Measurements from ENCODE around the gene UBE2J2. TPM values are rescaled to one million over a fixed set of nuclear protein-coding genes. Genes with fewer than 3 reads are reported as not detected.
A peak's percentile ranks its signal among the peaks of the same experiment; 100 is the strongest.

Gene UBE2J2
- total and polyA plus RNA-seq, 4 donors = 21.0 to 30.4 (median 25.8) TPM

DNA sequence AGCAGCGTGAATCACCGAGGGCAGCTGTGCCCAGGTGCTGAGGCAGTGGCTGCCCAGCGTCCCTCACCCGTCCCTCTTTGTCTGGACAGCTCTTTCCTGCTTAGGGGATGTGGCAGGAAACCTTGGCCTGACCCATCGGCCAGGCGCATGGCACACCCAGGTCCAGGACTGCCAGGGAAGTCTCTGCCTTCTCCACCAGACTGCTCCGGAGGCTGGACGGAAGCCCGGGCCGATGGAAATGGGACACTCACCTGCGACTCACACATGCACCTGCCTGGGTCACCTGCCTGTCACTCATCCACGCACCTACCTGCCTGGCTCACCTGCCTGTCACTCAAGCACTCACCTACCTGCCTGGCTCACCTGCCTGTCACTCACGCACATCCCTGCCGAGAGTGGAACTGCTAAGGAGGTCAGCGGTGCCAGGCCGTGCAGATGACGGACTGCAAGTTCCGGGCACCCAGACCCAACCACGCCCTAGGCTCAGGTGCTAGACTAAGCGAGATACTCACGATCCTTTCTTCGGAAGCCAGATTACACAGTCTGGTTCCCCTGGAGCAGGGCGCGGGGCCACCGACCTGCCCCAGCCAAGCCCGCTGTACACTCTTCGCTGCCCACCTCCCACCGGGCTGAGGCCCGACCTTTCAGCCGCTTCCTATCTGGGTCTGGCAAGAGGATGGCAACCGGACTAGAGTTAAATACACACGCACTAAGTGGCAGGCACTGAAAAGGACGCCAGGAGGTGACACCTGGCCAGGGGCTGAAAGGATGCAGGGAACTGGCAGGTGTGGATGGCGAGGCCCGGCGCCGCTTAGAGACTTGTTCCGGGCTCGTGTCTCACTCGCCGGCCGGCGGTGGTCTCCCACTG lies 1.1 kb downstream of the UBE2J2 start:
- Histone ChIP-seq H3K36me3 (ENCODE audit: control insufficient read depth in 4 of 4, insufficient read depth in 3 of 4, low read depth in 1 of 4, low read length in 3 of 4) (peaks cover under 1 to 4% (median 2%) of the 10 kb centered on the region in 4 donors), H3K9ac (ENCODE audit: low read depth in 1 of 2, low read length in 2 of 2) (peak overlapping the region; percentile 43 to 73), H3K9me3 (ENCODE audit: control insufficient read depth in 4 of 4, low read length in 3 of 4) (no peaks in the 10 kb centered on the region), H3K4me1 (ENCODE audit: control insufficient read depth in 4 of 4, insufficient read depth in 4 of 4, low read length in 3 of 4) (peaks cover 13 to 39% (median 30%) of the 10 kb centered on the region in 4 donors), H3K27me3 (ENCODE audit: control insufficient read depth in 4 of 4, insufficient read depth in 4 of 4, low read length in 3 of 4) (no peaks in the 10 kb centered on the region), H3K27ac (ENCODE audit: low read depth in 1 of 2, low read length in 2 of 2) (peak overlapping the region; percentile 13 to 23), H3K4me3 (ENCODE audit: low read depth in 1 of 3, low read length in 3 of 3) (peak overlapping the region; percentile 89 to 95 (median 94))
- 19% methylated on average over 43 of the region's 43 CpGs for WGBS
- DNase-seq (ENCODE audit: low spot score) = no peak
- TF ChIP-seq YY1 (IDR thresholded peaks at IDR 0.05) = no peak
- TF ChIP-seq, protein P1, sequence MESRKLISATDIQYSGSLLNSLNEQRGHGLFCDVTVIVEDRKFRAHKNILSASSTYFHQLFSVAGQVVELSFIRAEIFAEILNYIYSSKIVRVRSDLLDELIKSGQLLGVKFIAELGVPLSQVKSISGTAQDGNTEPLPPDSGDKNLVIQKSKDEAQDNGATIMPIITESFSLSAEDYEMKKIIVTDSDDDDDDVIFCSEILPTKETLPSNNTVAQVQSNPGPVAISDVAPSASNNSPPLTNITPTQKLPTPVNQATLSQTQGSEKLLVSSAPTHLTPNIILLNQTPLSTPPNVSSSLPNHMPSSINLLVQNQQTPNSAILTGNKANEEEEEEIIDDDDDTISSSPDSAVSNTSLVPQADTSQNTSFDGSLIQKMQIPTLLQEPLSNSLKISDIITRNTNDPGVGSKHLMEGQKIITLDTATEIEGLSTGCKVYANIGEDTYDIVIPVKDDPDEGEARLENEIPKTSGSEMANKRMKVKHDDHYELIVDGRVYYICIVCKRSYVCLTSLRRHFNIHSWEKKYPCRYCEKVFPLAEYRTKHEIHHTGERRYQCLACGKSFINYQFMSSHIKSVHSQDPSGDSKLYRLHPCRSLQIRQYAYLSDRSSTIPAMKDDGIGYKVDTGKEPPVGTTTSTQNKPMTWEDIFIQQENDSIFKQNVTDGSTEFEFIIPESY (IDR thresholded peaks at IDR 0.05) = no peak
- TF ChIP-seq JUND (IDR thresholded peaks at IDR 0.05) = no peak
- no peak for TF ChIP-seq SP1 (IDR thresholded peaks at IDR 0.05)
- no peak for TF ChIP-seq FOXA2 (IDR thresholded peaks at IDR 0.05)
- peak in 1 of 2 donors; percentile 5 for TF ChIP-seq RAD21 (IDR thresholded peaks at IDR 0.05)
- TF ChIP-seq, protein P2, sequence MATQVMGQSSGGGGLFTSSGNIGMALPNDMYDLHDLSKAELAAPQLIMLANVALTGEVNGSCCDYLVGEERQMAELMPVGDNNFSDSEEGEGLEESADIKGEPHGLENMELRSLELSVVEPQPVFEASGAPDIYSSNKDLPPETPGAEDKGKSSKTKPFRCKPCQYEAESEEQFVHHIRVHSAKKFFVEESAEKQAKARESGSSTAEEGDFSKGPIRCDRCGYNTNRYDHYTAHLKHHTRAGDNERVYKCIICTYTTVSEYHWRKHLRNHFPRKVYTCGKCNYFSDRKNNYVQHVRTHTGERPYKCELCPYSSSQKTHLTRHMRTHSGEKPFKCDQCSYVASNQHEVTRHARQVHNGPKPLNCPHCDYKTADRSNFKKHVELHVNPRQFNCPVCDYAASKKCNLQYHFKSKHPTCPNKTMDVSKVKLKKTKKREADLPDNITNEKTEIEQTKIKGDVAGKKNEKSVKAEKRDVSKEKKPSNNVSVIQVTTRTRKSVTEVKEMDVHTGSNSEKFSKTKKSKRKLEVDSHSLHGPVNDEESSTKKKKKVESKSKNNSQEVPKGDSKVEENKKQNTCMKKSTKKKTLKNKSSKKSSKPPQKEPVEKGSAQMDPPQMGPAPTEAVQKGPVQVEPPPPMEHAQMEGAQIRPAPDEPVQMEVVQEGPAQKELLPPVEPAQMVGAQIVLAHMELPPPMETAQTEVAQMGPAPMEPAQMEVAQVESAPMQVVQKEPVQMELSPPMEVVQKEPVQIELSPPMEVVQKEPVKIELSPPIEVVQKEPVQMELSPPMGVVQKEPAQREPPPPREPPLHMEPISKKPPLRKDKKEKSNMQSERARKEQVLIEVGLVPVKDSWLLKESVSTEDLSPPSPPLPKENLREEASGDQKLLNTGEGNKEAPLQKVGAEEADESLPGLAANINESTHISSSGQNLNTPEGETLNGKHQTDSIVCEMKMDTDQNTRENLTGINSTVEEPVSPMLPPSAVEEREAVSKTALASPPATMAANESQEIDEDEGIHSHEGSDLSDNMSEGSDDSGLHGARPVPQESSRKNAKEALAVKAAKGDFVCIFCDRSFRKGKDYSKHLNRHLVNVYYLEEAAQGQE (IDR thresholded peaks at IDR 0.05) = no peak
- TF ChIP-seq, protein P3, sequence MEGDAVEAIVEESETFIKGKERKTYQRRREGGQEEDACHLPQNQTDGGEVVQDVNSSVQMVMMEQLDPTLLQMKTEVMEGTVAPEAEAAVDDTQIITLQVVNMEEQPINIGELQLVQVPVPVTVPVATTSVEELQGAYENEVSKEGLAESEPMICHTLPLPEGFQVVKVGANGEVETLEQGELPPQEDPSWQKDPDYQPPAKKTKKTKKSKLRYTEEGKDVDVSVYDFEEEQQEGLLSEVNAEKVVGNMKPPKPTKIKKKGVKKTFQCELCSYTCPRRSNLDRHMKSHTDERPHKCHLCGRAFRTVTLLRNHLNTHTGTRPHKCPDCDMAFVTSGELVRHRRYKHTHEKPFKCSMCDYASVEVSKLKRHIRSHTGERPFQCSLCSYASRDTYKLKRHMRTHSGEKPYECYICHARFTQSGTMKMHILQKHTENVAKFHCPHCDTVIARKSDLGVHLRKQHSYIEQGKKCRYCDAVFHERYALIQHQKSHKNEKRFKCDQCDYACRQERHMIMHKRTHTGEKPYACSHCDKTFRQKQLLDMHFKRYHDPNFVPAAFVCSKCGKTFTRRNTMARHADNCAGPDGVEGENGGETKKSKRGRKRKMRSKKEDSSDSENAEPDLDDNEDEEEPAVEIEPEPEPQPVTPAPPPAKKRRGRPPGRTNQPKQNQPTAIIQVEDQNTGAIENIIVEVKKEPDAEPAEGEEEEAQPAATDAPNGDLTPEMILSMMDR (IDR thresholded peaks at IDR 0.05; ENCODE audit: low read depth, low read length, missing input control) = no peak

DNA sequence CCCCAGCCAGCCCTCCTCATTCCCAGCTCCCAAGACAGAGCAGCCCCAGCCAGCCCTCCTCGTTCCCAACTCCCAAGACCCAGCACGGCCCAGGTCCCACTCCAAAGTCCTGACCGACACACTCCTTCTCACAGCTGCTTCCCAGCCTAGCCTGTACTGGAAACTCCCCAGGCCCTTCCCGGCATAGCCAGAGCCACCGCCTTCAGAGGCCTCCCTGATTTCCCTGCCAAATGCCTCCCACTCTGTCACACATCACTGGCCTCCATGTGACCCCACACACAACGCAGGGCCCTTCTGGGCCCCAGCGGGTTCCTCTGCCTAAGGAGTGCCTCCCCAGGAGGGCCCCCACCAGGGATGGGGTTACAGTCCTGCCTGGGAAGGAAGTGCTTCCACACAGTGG lies 2.8 kb downstream of the UBE2J2 start:
- no peak overlapping the region for H3K4me3 ChIP-seq (ENCODE audit: low read depth in 1 of 3, low read length in 3 of 3)
- H3K4me1 ChIP-seq (ENCODE audit: control insufficient read depth in 4 of 4, insufficient read depth in 4 of 4, low read length in 3 of 4) = peaks cover 13 to 39% (median 30%) of the 10 kb centered on the region in 4 donors
- H3K27ac ChIP-seq (ENCODE audit: low read depth in 1 of 2, low read length in 2 of 2) = no peak overlapping the region
- no peak for DNase-seq (ENCODE audit: low spot score)
- H3K27me3 ChIP-seq (ENCODE audit: control insufficient read depth in 4 of 4, insufficient read depth in 4 of 4, low read length in 3 of 4) = no peaks in the 10 kb centered on the region
- WGBS = 86% methylated on average over 7 of the region's 7 CpGs
- H3K36me3 ChIP-seq (ENCODE audit: control insufficient read depth in 4 of 4, insufficient read depth in 3 of 4, low read depth in 1 of 4, low read length in 3 of 4) = peaks cover 2 to 11% (median 9%) of the 10 kb centered on the region in 4 donors
- H3K9ac ChIP-seq (ENCODE audit: low read depth in 1 of 2, low read length in 2 of 2) = no peak overlapping the region
- H3K9me3 ChIP-seq (ENCODE audit: control insufficient read depth in 4 of 4, low read length in 3 of 4) = no peaks in the 10 kb centered on the region
- TF ChIP-seq, protein P3 (IDR thresholded peaks at IDR 0.05; ENCODE audit: low read depth, low read length, missing input control) = no peak
- TF ChIP-seq, protein P2 (IDR thresholded peaks at IDR 0.05) = no peak
- TF ChIP-seq RAD21 (IDR thresholded peaks at IDR 0.05) = no peak
- TF ChIP-seq FOXA1 (IDR thresholded peaks at IDR 0.05) = no peak
- TF ChIP-seq EGR1 (IDR thresholded peaks at IDR 0.05; ENCODE audit: low read depth in 2 of 2) = no peak
- TF ChIP-seq RXRA (IDR thresholded peaks at IDR 0.05) = no peak
- TF ChIP-seq, protein P4, sequence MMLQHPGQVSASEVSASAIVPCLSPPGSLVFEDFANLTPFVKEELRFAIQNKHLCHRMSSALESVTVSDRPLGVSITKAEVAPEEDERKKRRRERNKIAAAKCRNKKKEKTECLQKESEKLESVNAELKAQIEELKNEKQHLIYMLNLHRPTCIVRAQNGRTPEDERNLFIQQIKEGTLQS (IDR thresholded peaks at IDR 0.05) = no peak
- no peak for TF ChIP-seq NR2F2 (IDR thresholded peaks at IDR 0.05)
- TF ChIP-seq JUND (IDR thresholded peaks at IDR 0.05) = no peak
- no peak for TF ChIP-seq SP1 (IDR thresholded peaks at IDR 0.05)
- no peak for TF ChIP-seq HNF4G (IDR thresholded peaks at IDR 0.05)
- no peak for TF ChIP-seq YY1 (IDR thresholded peaks at IDR 0.05)
- no peak for TF ChIP-seq GABPA (IDR thresholded peaks at IDR 0.05 in 1 of 2, conservative IDR thresholded peaks at IDR 0.05 in 1 of 2)
- no peak for TF ChIP-seq FOXA2 (IDR thresholded peaks at IDR 0.05)
- TF ChIP-seq TAF1 (conservative IDR thresholded peaks at IDR 0.05) = no peak
